LNCAP (cell line): Measurements from ENCODE around the gene C7orf25.

Experiments
- CTCF ChIP-seq: fragments of 450-650 bp; IDR thresholded peaks from 2 replicates; pipeline ENCODE4 v1.5.1; 2017; ENCODE audit warnings: mild to moderate bottlenecking

Gene C7orf25

GRCh38 chr7:42911454-42912447, at the start of gene C7orf25:
Gene C7orf25 (minus strand): TSS chr7:42912070. CDS start chr7:42910900, 1,170 bp downstream.
- TF ChIP-seq CTCF, result no peak

- no peak for TF ChIP-seq CTCF
These were observed 49.3 kb upstream of the C7orf25 start for GRCh38 chr7:42961170-42961569.

GRCh38 chr7:42960762-42961161, 48.9 kb upstream of the C7orf25 start:
- TF ChIP-seq CTCF, result no peak

GRCh38 chr7:42959549-42959948, 47.7 kb upstream of the C7orf25 start:
- no peak for TF ChIP-seq CTCF

- no peak for TF ChIP-seq CTCF
These were observed 44.2 kb upstream of the C7orf25 start for GRCh38 chr7:42956062-42956461.

GRCh38 chr7:42953994-42954393, 42.1 kb upstream of the C7orf25 start:
- no peak for TF ChIP-seq CTCF

GRCh38 chr7:42952328-42952727, 40.5 kb upstream of the C7orf25 start:
- TF ChIP-seq CTCF, result no peak
